Measurements from ENCODE around the gene OR9A2.

Gene OR9A2

GRCh38 chr7:143027032-143027431 lies at the start of gene OR9A2:
Gene OR9A2 (minus strand): TSS chr7:143027132. CDS start chr7:143027132, 0 bp downstream.
- DNase-seq = no peak

- DNase-seq = no peak
Observed at GRCh38 chr7:143074141-143074540, 47.2 kb upstream of the OR9A2 start.

GRCh38 chr7:143073556-143073955 lies 46.6 kb upstream of the OR9A2 start:
- DNase-seq = no peak

- DNase-seq = no peak
Observed at GRCh38 chr7:143069912-143070500, 43.1 kb upstream of the OR9A2 start.

- DNase-seq = no peak
Observed at GRCh38 chr7:143068446-143068845, 41.5 kb upstream of the OR9A2 start.

GRCh38 chr7:143063741-143064140 lies 36.8 kb upstream of the OR9A2 start:
- DNase-seq = no peak

GRCh38 chr7:143055754-143056153 lies 28.8 kb upstream of the OR9A2 start:
- DNase-seq = no peak

- DNase-seq = no peak
Observed at GRCh38 chr7:143054621-143055020, 27.7 kb upstream of the OR9A2 start.

- no peak for DNase-seq
Observed at GRCh38 chr7:143052041-143052440, 25.1 kb upstream of the OR9A2 start, which contains the start of gene OR6V1. Gene OR6V1 (plus strand): TSS chr7:143052341. CDS start chr7:143052341, 0 bp downstream.

- DNase-seq = no peak
Observed at GRCh38 chr7:143050931-143051330, 24.0 kb upstream of the OR9A2 start.

- DNase-seq = no peak
Observed at GRCh38 chr7:143049362-143049761, 22.4 kb upstream of the OR9A2 start.

- DNase-seq = no peak
Observed at GRCh38 chr7:143048827-143049226, 21.9 kb upstream of the OR9A2 start.

GRCh38 chr7:143047326-143047725 lies 20.4 kb upstream of the OR9A2 start:
- DNase-seq = no peak

- no peak for DNase-seq
Observed at GRCh38 chr7:143046426-143046851, 19.5 kb upstream of the OR9A2 start.

- no peak for DNase-seq
Observed at GRCh38 chr7:143043391-143043790, 16.5 kb upstream of the OR9A2 start.

- no peak for DNase-seq
Observed at GRCh38 chr7:143042790-143043271, 15.9 kb upstream of the OR9A2 start.

GRCh38 chr7:143042159-143042789 lies 15.3 kb upstream of the OR9A2 start:
- peak in 1 of 56 donors; percentile 2 for DNase-seq

GRCh38 chr7:143041346-143041745 lies 14.4 kb upstream of the OR9A2 start:
- DNase-seq = no peak

- no peak for DNase-seq
Observed at GRCh38 chr7:143040209-143040715, 13.3 kb upstream of the OR9A2 start.

GRCh38 chr7:143038635-143039034 lies 11.7 kb upstream of the OR9A2 start:
- no peak for DNase-seq

GRCh38 chr7:143027683-143028082 lies 751 bp upstream of the OR9A2 start:
- DNase-seq = no peak

- no peak for DNase-seq
Observed at GRCh38 chr7:143025371-143025770, 1.6 kb downstream of the OR9A2 start.

GRCh38 chr7:143023047-143023446 lies 3.9 kb downstream of the OR9A2 start:
- DNase-seq = no peak
